Activated naive CD4-positive, alpha-beta T cell treated with anti-CD3 and anti-CD28 coated beads for 36 hours (primary cell): ENCODE data around the gene ADAT3. TPM values are rescaled to one million over a fixed set of nuclear protein-coding genes. Genes with fewer than 3 reads are reported as not detected.

Experiments
- CTCF ChIA-PET: fragments of 350-600 bp; sonication (Branson Sonifier 250); formaldehyde crosslinking; loops from one replicate; lab custom pipeline; 2021; ENCODE audit warnings: antibody characterized with exemption; lab: Charles Lee
- DNase-seq: peaks from one replicate; pipeline ENCODE4 v3.0.0-alpha.2; 2020
- H3K27ac Mint-ChIP-seq: one replicate; pipeline ENCODE4 v1.8.0; 2021; ENCODE audit warnings: mild to moderate bottlenecking, mixed read lengths
- H3K27me3 Mint-ChIP-seq: one replicate; pipeline ENCODE4 v1.8.0; 2021; ENCODE audit warnings: low read depth, mixed read lengths
- H3K36me3 Mint-ChIP-seq: one replicate; pipeline ENCODE4 v1.8.0; 2021; ENCODE audit warnings: low read depth, mixed read lengths
- H3K4me1 Mint-ChIP-seq: one replicate; pipeline ENCODE4 v1.8.0; 2021; ENCODE audit warnings: low read depth, mixed read lengths
- H3K4me3 Mint-ChIP-seq: one replicate; pipeline ENCODE4 v1.8.0; 2021; ENCODE audit warnings: mild to moderate bottlenecking, moderate library complexity, mixed read lengths
- H3K9me3 Mint-ChIP-seq: one replicate; pipeline ENCODE4 v1.8.0; 2021; ENCODE audit warnings: mixed read lengths
- intact Hi-C: fragments of 100-400 bp; cut with micrococcal nuclease; formaldehyde crosslinking; loops from one replicate; pipeline ENCODE4 v1.15.1; 2023
- total RNA-seq, 2 experiments: library from RNA; stranded (reverse); gene quantifications; one replicate each; pipeline ENCODE4 v1.2.3, GENCODE V29; 2021

Gene ADAT3
- total RNA-seq, 2 experiments from 2014 or later = 3.0 to 3.4 TPM

DNA sequence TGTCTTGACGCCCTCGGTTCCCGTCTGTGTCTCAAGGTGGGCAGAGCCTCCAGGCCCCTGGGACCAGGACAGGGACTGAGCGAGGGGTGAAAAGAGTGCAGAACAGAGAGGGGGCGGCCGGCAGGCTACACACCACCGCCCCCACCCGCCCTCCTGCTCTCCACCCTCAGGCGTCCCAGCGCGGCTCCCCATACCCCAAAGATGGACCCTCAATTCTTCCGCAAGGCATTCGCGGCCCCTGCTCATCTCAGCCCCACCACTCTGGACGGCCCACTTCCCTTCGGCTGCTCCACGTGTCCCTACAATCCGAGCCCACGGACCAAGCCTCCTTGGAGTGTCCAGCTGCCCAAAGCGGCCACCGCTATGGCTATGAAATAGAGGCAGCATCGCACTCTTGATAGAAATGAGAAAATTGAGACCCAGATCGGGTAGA lies 43.6 kb upstream of the ADAT3 start:
- Mint-ChIP-seq H3K27ac (peak overlapping the region; percentile 60), H3K36me3 (no peaks in the 10 kb centered on the region), H3K4me3 (peak overlapping the region; percentile 90), H3K27me3 (no peaks in the 10 kb centered on the region), H3K9me3 (no peaks in the 10 kb centered on the region), H3K4me1 (peaks cover 41% of the 10 kb centered on the region)
- intact Hi-C loops = loop anchor here (5.0 kb wide), 4 partner anchors 236 to 454 kb away; partner anchors contain the start of genes DAZAP1, DOT1L, IZUMO4 and MBD3
- CTCF ChIA-PET = no interaction called here
- DNase-seq = no peak

DNA sequence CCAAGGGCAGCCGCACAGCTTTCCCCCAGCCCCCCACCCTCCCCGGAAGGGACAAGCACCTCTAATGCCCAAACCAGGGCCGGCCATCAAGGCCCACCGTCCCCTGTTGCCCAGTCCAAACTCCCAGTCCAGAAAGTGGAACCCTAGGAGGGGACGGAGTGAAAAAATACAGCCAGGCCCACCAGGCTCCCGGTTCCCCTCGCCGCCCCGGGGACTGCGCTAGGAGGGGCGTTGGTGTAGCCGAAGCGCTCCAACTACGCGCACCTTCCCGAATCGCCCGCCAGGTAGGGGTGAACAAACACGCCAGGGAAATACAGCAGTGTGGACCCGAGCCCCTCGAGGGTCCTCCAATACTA lies 43.2 kb upstream of the ADAT3 start:
- H3K4me3 Mint-ChIP-seq = peak overlapping the region; percentile 90
- intact Hi-C loops = loop anchor here (5.0 kb wide), 4 partner anchors 235 to 455 kb away; partner anchors contain the start of genes DAZAP1, DOT1L, IZUMO4 and MBD3
- no peak for DNase-seq
- peak overlapping the region; percentile 84 for H3K27ac Mint-ChIP-seq
- peaks cover 43% of the 10 kb centered on the region for H3K4me1 Mint-ChIP-seq
- H3K9me3 Mint-ChIP-seq = no peaks in the 10 kb centered on the region
- no peaks in the 10 kb centered on the region for H3K36me3 Mint-ChIP-seq
- H3K27me3 Mint-ChIP-seq = no peaks in the 10 kb centered on the region
- CTCF ChIA-PET = no interaction called here

DNA sequence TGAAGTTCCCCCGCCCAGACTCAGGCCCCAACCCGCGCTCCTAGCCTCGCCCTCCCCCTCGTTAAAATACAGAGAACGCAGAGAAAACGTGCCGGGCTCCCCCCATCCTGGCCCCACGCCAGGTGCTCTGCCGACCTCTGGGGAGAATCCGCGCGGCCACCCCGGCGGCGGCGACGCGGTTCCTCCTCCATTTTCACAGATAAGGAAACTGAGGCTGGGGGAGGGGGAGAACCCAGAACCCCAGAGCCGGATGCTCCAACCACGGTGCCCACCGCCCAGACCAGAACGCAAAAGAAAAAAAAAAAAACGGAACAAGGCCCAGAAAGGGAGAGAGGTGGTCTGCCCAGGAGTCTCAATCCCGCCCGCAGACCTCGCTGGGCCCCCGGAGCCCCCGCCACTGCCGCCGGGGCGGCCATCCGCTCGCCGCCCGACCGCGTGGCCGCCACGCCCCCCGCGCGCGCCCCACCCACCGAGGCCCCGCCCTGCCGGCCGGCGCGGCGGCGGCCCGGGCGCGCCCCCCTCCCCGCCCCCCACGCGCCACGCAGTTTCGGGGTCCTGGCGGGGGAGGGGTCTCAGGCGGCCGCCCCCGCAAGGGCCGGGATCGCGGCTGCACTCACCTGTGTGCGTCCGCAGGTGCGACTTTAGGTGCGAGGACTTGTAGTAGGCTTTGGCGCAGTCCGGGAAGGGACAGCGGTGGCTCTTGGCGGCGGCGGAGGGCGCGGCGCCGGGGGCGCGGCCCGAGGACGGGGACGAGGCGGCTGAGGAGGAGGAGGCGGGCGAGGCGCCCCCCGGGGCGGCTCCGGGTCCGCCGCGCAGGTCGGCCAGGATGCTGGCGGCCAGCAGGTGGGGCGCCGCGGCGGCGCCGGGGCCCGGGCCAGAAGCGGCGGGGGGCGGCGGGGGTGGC lies 42.5 kb upstream of the ADAT3 start:
- Mint-ChIP-seq H3K4me3 (peak overlapping the region; percentile 90), H3K27ac (peak overlapping the region; percentile 84), H3K27me3 (no peaks in the 10 kb centered on the region), H3K9me3 (no peaks in the 10 kb centered on the region), H3K4me1 (peaks cover 42% of the 10 kb centered on the region), H3K36me3 (no peaks in the 10 kb centered on the region)
- CTCF ChIA-PET = no interaction called here
- intact Hi-C loops = loop anchor here (1.0 to 5.0 kb wide), 5 partner anchors 7 to 455 kb away; partner anchors contain the start of genes DAZAP1, DOT1L, IZUMO4 and MBD3
- DNase-seq = no peak

DNA sequence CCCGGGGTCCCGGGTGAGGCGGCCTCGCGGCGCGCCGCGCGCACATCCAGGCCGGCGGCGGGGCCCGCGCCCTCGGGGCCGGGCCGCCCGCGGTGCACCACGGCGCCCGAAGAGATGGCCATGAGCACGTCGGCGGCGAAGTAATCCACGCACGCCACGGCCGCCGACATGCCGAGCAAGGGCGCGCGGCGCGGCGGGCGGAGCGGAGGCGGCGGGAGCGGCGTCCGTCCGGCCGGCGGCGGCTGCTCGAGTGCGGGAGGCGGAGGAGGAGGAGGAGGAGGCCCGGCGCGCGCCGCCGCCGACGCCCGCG lies 41.9 kb upstream of the ADAT3 start, which contains the start of gene KLF16:
Gene KLF16 (minus strand): TSS at position 252 of the 310 bp plus-strand sequence. CDS start 82 bp downstream, at position 170.
- no peaks in the 10 kb centered on the region for H3K36me3 Mint-ChIP-seq
- H3K27me3 Mint-ChIP-seq = no peaks in the 10 kb centered on the region
- CTCF ChIA-PET = no interaction called here
- intact Hi-C loops = loop anchor here (1.0 to 5.0 kb wide), 5 partner anchors 8 to 456 kb away; partner anchors contain the start of genes DAZAP1, DOT1L, IZUMO4 and MBD3
- DNase-seq = no peak
- peak within 1 kb of the TSS; percentile 90 for H3K4me3 Mint-ChIP-seq
- H3K9me3 Mint-ChIP-seq = no peaks in the 10 kb centered on the region
- H3K27ac Mint-ChIP-seq = peak within 1 kb of the TSS; percentile 84
- peaks cover 38% of the 10 kb centered on the region for H3K4me1 Mint-ChIP-seq

DNA sequence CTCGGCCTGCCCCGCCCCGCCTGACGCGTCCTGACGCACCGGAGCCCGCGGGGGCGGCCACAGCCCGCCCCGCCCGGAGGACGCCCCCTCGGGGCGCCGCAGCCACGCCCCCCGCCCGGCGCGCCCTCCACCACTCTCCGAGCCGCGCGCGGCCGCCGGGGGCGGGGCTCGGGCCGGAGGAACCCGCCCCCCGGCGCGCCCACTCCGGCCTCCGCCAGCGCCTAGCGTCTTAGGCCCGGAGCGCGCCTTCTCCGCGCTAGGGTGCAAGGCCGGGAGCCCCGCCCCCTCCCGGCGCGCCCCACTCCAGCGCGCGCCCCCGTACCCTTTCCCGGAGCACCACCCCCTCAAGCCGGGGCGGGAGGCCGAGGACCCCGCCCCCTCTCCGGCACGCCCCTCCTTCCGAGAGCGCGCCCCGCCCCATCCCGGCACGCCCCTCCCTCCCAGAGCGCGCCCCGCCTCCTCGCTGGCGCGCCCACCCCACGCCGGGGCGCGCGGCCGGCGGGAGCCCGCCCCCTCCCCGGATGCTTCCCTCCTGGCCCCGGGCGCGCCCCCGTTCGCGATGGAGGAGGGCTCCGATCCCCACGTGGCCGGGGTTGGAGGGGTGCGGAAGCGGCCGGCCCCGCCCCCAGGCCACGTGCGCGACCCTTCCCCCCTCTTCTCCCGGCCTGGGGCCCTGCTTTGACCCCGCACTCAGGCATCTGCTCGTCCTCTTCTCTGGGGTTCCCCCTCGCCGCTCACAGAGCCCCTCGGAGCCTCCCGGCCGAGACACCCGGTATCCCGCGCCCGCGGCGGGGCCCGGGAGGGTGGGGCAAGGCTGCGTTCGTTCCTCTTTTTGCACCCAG lies 41.3 kb upstream of the ADAT3 start:
- H3K4me3 Mint-ChIP-seq = peak overlapping the region; percentile 75
- peaks cover 34% of the 10 kb centered on the region for H3K4me1 Mint-ChIP-seq
- intact Hi-C loops = loop anchor here (1.0 to 5.0 kb wide), 9 partner anchors 9 to 457 kb away; partner anchors contain the start of genes ABHD17A, ADAT3, DAZAP1 and DOT1L
- CTCF ChIA-PET = interaction anchor here (0.6 to 2.1 kb wide), 4 partner anchors 8 to 39 kb away, joined by 3 to 6 read pairs (median 6); partner anchors contain the start of gene ABHD17A
- no peaks in the 10 kb centered on the region for H3K27me3 Mint-ChIP-seq
- DNase-seq = peak; percentile 93
- H3K36me3 Mint-ChIP-seq = no peaks in the 10 kb centered on the region
- H3K27ac Mint-ChIP-seq = peak overlapping the region; percentile 72
- no peaks in the 10 kb centered on the region for H3K9me3 Mint-ChIP-seq

DNA sequence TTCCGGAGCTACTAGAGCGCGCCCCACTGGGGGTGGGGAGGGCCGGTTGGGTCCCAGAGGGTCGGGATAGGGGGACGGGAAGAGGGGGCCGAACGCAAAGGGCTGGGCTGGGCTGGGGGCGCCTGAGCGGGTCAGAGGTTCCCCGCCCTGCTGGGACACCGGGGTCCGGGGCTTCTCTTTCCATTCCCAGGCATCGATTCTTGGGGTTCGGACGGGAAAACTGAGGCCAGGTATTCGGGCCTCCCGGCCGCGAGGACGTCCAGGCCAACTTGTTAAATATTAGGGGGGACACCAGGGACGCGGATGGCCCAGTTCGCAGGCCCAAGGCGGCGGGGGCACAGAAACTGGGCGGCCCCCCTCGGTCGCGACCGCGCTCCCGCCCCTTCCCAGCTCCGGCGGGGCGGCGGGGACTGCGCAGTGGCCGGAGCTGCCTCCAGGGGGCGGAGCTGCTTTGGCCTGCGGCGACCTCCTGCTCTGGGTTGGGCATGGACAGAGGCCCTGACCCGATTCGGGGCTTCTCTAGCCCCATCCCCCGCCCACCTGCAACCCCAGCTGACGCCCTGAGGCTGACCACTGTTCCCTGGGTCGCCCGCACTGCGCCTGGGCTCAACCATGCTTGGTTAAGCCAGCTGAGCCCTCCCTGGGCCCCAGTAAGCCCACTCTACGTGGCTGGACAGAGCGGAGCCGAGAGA lies 40.6 kb upstream of the ADAT3 start:
- H3K36me3 Mint-ChIP-seq = no peaks in the 10 kb centered on the region
- CTCF ChIA-PET = interaction anchor here (0.6 to 2.1 kb wide), 5 partner anchors 9 to 39 kb away, joined by 3 to 6 read pairs (median 5); partner anchors contain the start of gene ABHD17A
- intact Hi-C loops = loop anchor here (1.0 to 5.0 kb wide), 8 partner anchors 10 to 457 kb away; partner anchors contain the start of genes ABHD17A, ADAT3, DAZAP1 and DOT1L
- peak; percentile 72 for DNase-seq
- H3K27me3 Mint-ChIP-seq = no peaks in the 10 kb centered on the region
- H3K4me1 Mint-ChIP-seq = peaks cover 30% of the 10 kb centered on the region
- H3K9me3 Mint-ChIP-seq = no peaks in the 10 kb centered on the region
- peak overlapping the region; percentile 75 for H3K4me3 Mint-ChIP-seq
- peak overlapping the region; percentile 83 for H3K27ac Mint-ChIP-seq

DNA sequence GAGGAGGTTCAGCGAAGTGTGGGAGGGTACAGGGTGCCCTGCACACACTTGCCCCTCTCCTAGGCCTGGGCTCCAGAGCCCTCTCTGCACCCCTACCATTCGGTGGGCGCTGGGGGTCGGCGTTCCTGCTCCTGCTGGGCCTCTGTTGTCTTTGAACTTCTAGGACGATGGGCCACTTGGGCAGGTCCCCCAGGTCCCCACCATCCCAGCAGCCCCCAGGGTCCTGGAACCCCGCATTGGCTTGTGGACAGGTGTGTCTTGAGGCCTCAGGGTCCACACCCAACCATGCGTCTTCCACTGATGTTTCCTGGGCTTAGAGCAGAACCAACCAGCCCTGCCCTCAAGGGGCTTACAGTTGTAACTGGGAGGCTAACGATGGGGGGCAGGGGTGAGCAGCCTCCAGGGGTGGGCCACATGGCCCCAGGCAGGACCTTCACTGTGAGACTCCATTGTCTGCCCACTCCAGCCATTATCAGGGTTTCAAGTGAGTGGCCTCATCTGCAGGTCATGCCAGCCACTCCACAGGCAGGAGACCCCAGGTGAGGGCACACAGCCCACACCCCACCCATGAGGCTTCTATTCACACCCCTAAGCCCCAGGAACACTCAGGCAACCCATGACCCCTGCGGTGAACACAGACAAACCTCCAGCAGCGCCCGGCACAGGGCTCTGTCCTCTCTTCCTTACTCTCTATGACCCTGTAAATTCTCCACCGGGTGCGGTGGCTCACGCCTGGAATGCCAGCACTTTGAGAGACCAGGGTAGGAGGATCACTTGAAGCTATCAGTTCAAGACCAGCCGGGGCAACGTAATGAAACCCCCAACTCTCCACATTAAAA lies 39.8 kb upstream of the ADAT3 start:
- intact Hi-C loops = no loop called here
- Mint-ChIP-seq H3K36me3 (no peaks in the 10 kb centered on the region), H3K4me1 (peaks cover 27% of the 10 kb centered on the region), H3K27me3 (no peaks in the 10 kb centered on the region), H3K4me3 (peak overlapping the region; percentile 75), H3K9me3 (no peaks in the 10 kb centered on the region), H3K27ac (peak overlapping the region; percentile 83)
- no peak for DNase-seq
- CTCF ChIA-PET = interaction anchor here (0.9 to 2.1 kb wide), 4 partner anchors 10 to 37 kb away, joined by 3 to 6 read pairs (median 5); partner anchors contain the start of gene ABHD17A

DNA sequence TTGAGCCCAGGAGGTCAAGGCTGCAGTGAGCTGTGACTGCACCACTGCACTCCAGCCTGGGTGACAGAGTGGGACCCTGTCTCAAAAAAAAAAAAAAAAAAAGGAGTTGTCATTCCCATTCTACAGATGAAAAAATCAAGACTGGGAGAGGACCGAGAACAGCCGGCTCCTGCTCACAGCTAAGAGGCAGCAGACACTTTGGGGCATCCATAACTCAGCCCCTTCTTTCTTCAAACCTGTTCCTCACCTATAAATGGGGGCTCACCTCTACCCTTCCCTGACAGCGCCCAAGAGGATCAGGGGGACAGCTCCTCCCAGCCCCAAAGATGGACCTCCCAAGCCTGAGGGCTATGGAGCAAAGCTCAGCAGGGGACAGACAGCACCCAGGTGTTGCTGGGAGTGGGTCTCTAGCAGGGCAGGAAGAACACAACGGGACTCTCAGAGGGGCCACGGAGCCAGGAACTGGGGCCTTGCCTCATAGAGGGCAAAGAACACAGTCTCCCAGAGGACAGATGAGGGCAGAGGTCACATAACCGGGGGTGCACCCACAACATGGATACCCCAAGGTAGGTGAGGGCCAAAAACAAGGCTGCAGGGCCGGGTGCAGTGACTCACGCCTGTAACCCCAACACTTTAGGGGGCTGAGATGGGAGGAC lies 38.4 kb upstream of the ADAT3 start:
- peaks cover 17% of the 10 kb centered on the region for H3K4me1 Mint-ChIP-seq
- no peak overlapping the region for H3K4me3 Mint-ChIP-seq
- H3K36me3 Mint-ChIP-seq = no peaks in the 10 kb centered on the region
- intact Hi-C loops = no loop called here
- CTCF ChIA-PET = interaction anchor here (0.5 to 1.3 kb wide), 3 partner anchors 35 to 111 kb away, joined by 3 to 5 read pairs (median 3); no protein-coding TSS in a partner anchor
- peak overlapping the region; percentile 68 for H3K27ac Mint-ChIP-seq
- H3K9me3 Mint-ChIP-seq = no peaks in the 10 kb centered on the region
- no peaks in the 10 kb centered on the region for H3K27me3 Mint-ChIP-seq
- no peak for DNase-seq

DNA sequence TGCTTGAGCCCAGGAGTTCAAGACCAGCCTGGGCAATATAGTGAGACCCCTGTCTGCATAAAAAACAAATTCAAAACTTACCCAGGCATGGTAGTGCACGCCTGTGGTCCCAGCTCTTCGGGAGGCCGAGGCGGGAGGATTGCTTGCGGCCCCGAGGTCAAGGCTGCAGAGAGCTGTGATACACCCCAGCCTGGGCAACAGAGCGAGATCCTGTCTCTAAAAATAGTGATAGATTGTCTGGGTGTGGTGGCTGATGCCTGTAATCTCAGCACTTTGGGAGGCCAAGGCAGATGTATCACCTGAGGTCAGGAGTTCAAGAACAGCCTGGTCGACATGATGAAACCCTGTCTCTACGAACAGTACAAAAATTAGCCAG lies 37.9 kb upstream of the ADAT3 start:
- H3K4me3 Mint-ChIP-seq = no peak overlapping the region
- DNase-seq = no peak
- intact Hi-C loops = no loop called here
- H3K36me3 Mint-ChIP-seq = no peaks in the 10 kb centered on the region
- peak overlapping the region; percentile 53 for H3K27ac Mint-ChIP-seq
- no peaks in the 10 kb centered on the region for H3K9me3 Mint-ChIP-seq
- peaks cover 18% of the 10 kb centered on the region for H3K4me1 Mint-ChIP-seq
- no peaks in the 10 kb centered on the region for H3K27me3 Mint-ChIP-seq
- CTCF ChIA-PET = no interaction called here

DNA sequence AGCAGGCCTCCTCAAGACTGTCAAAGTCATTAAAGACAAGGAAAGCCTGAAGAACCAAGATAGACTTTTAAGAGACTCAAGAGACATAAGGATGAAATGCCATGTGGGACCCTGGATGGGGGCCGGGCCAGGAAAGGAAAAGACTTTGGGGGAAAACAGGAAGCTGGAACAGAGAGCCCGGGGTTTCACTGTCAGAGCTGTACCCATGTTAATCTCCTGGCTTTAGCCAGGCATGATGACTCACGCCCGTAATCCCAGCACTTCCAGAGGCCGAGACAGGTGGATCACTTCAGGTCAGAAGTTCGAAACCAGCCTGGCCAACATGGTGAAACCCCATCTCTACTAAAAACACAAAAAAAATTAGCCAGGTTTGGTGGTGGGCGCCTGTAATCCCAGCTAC lies 36.2 kb upstream of the ADAT3 start:
- intact Hi-C loops = no loop called here
- DNase-seq = no peak
- CTCF ChIA-PET = interaction anchor here (0.7 kb wide), 2 partner anchors 15 to 29 kb away, joined by 3 read pairs; no protein-coding TSS in a partner anchor
- Mint-ChIP-seq H3K9me3 (no peaks in the 10 kb centered on the region), H3K27me3 (no peaks in the 10 kb centered on the region), H3K27ac (peak overlapping the region; percentile 24), H3K4me3 (no peak overlapping the region), H3K4me1 (peaks cover 26% of the 10 kb centered on the region), H3K36me3 (peaks cover 2% of the 10 kb centered on the region)
